GM10248 (cell line): ENCODE data around the gene PCSK6.

Experiments used
- CTCF ChIA-PET: fragments of 300-600 bp; sonication (Branson Sonifier 250); formaldehyde crosslinking; extraction: SDS; loops from one replicate; lab custom pipeline; 2021; ENCODE audit warnings: antibody characterized with exemption; lab: Yijun Ruan, JAX
- POLR2A ChIA-PET: fragments of 350-650 bp; sonication (Branson Sonifier 250); formaldehyde crosslinking; extraction: SDS; loops from one replicate; lab custom pipeline; 2020; ENCODE audit warnings: antibody characterized with exemption; lab: Yijun Ruan, JAX
- DNase-seq: peaks from one replicate; pipeline ENCODE4 v3.0.0; 2012; ENCODE audit errors: extremely low spot score
- CTCF ChIP-seq: IDR thresholded peaks from 2 replicates; pipeline ENCODE4 v1.5.1; 2012; ENCODE audit warnings: mild to moderate bottlenecking, low read depth; ENCODE audit errors: extremely low read depth, missing control alignments, control extremely low read depth

The PCSK6 gene

GRCh38 chr15:101496198-101496986, 6.9 kb upstream of the PCSK6 start:
- CTCF ChIA-PET = no interaction called here
- TF ChIP-seq CTCF = no peak
- POLR2A ChIA-PET = no interaction called here
- peak; percentile 31 for DNase-seq

GRCh38 chr15:101495334-101496197, 6.1 kb upstream of the PCSK6 start:
- DNase-seq = peak; percentile 13
- ChIA-PET CTCF (interaction anchor here (0.8 kb wide), 1 partner anchor 10 kb away, joined by 3 read pairs; no protein-coding TSS in a partner anchor), POLR2A (no interaction called here)
- TF ChIP-seq CTCF = no peak

GRCh38 chr15:101494251-101494796, 4.8 kb upstream of the PCSK6 start:
- peak; percentile 36 for DNase-seq
- ChIA-PET POLR2A (no interaction called here), CTCF (interaction anchor here (0.8 kb wide), 1 partner anchor 8 kb away, joined by 3 read pairs; no protein-coding TSS in a partner anchor)
- TF ChIP-seq CTCF = no peak

GRCh38 chr15:101492766-101493692, 3.5 kb upstream of the PCSK6 start:
- no peak for TF ChIP-seq CTCF
- ChIA-PET POLR2A (no interaction called here), CTCF (interaction anchor here (1.0 kb wide), 1 partner anchor 235 kb away, joined by 3 read pairs; no protein-coding TSS in a partner anchor)
- peak; percentile 13 for DNase-seq

- DNase-seq = peak; percentile 10
- CTCF ChIA-PET = interaction anchor here (0.8 to 1.0 kb wide), 2 partner anchors 12 to 234 kb away, joined by 3 read pairs; no protein-coding TSS in a partner anchor
- POLR2A ChIA-PET = no interaction called here
- no peak for TF ChIP-seq CTCF
Measured at GRCh38 chr15:101491734-101492640, 2.5 kb upstream of the PCSK6 start.
